ENCODE measurements around the gene ATXN1. TPM values are rescaled to one million over a fixed set of nuclear protein-coding genes. Genes with fewer than 3 reads are reported as not detected.
A peak's percentile ranks its signal among the peaks of the same experiment; 100 is the strongest.

ATXN1 gene
- total and polyA plus RNA-seq, 2 of the 8 experiments (the other 6 are each of a cell fraction or from before 2014, with no cell fraction given): 1.6 to 4.0 TPM

DNA sequence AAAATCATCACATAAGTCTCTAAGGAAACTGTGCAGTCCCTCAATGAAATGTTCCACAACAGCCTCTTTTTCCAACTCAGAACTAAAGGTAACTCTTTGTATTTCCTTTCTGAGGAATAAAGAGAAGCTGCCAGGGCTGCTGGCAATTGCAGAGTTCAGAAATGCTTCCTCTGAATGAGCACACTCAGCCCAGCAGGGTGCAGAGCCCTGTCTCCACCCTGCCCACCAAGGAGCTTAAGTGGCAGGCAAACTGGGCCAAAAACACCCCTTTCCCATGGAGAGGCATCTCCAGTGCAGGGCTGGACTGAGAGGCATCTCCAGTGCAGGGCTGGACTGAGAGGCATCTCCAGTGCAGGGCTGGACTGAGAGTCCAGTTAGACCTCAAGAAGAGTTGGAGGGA lies 267.5 kb downstream of the ATXN1 start:
- TF ChIP-seq, protein P1, sequence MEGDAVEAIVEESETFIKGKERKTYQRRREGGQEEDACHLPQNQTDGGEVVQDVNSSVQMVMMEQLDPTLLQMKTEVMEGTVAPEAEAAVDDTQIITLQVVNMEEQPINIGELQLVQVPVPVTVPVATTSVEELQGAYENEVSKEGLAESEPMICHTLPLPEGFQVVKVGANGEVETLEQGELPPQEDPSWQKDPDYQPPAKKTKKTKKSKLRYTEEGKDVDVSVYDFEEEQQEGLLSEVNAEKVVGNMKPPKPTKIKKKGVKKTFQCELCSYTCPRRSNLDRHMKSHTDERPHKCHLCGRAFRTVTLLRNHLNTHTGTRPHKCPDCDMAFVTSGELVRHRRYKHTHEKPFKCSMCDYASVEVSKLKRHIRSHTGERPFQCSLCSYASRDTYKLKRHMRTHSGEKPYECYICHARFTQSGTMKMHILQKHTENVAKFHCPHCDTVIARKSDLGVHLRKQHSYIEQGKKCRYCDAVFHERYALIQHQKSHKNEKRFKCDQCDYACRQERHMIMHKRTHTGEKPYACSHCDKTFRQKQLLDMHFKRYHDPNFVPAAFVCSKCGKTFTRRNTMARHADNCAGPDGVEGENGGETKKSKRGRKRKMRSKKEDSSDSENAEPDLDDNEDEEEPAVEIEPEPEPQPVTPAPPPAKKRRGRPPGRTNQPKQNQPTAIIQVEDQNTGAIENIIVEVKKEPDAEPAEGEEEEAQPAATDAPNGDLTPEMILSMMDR (IDR thresholded peaks at IDR 0.05; ENCODE audit: control extremely low read depth in 1 of 3, insufficient read depth in 1 of 3, low read depth in 1 of 3, low read length in 3 of 3): no peak
- TF ChIP-seq EGR1 (IDR thresholded peaks at IDR 0.05; ENCODE audit: borderline replicate concordance, low read depth, low read length) (no peak), NRF1 (IDR thresholded peaks at IDR 0.05; ENCODE audit: low read depth, low read length) (no peak), CEBPB (IDR thresholded peaks at IDR 0.05; ENCODE audit: low read depth, low read length) (no peak), ZNF274 (IDR thresholded peaks at IDR 0.05; ENCODE audit: borderline replicate concordance, extremely low read depth, low read length) (no peak), ASH2L (IDR thresholded peaks at IDR 0.05; ENCODE audit: low read length) (no peak), GABPA (IDR thresholded peaks at IDR 0.05; ENCODE audit: borderline replicate concordance, insufficient read depth, low read length) (no peak), SP2 (IDR thresholded peaks at IDR 0.05; ENCODE audit: low read length) (no peak), CBX5 (IDR thresholded peaks at IDR 0.05; ENCODE audit: low read depth, low read length) (no peak), BCL11A (IDR thresholded peaks at IDR 0.05; ENCODE audit: low read depth in 2 of 2, low read length in 2 of 2) (no peak)
- TF ChIP-seq, protein P2, sequence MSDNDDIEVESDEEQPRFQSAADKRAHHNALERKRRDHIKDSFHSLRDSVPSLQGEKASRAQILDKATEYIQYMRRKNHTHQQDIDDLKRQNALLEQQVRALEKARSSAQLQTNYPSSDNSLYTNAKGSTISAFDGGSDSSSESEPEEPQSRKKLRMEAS (IDR thresholded peaks at IDR 0.05): no peak
- TF ChIP-seq, protein P3, sequence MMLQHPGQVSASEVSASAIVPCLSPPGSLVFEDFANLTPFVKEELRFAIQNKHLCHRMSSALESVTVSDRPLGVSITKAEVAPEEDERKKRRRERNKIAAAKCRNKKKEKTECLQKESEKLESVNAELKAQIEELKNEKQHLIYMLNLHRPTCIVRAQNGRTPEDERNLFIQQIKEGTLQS (IDR thresholded peaks at IDR 0.05; ENCODE audit: insufficient read depth, low read depth, low read length): no peak
- no peak overlapping the region for H2BK12ac ChIP-seq (ENCODE audit: low read depth, low read length)
- H3K14ac ChIP-seq (ENCODE audit: insufficient read length): no peak overlapping the region
- H3K18ac ChIP-seq (ENCODE audit: extremely low read depth, low read length): no peak overlapping the region
- no peak overlapping the region for H3K4me3 ChIP-seq (ENCODE audit: extremely low read depth in 1 of 4, insufficient read depth in 2 of 4, low read depth in 3 of 4, low read length in 4 of 4)
- H3K79me2 ChIP-seq (ENCODE audit: control insufficient read depth in 1 of 2, insufficient read depth in 2 of 2, low read length in 2 of 2): no peaks in the 10 kb centered on the region
- H3K36me3 ChIP-seq (ENCODE audit: control insufficient read depth in 2 of 4, insufficient read depth in 4 of 4, low read length in 3 of 4): no peaks in the 10 kb centered on the region
- no peak overlapping the region for H3K4ac ChIP-seq (replicated peaks; ENCODE audit: insufficient read length, low read depth, low read length)
- H2BK20ac ChIP-seq (ENCODE audit: low read length): no peak overlapping the region
- H3K79me1 ChIP-seq (ENCODE audit: low read depth, low read length): no peaks in the 10 kb centered on the region
- no peak overlapping the region for H2BK5ac ChIP-seq (ENCODE audit: low read depth, low read length)
- no peak overlapping the region for H3K23ac ChIP-seq (ENCODE audit: insufficient read length)
- no peak overlapping the region for H3K4me2 ChIP-seq (ENCODE audit: insufficient read depth in 1 of 2, low read depth in 2 of 2, low read length in 2 of 2)
- H3K23me2 ChIP-seq (ENCODE audit: low read depth, low read length): no peaks in the 10 kb centered on the region
- no peak overlapping the region for H2BK120ac ChIP-seq (replicated peaks; ENCODE audit: low read depth, low read length)
- H2AFZ ChIP-seq (ENCODE audit: low read length): no peak overlapping the region
- no peak overlapping the region for H4K91ac ChIP-seq (replicated peaks; ENCODE audit: insufficient read length, low read length)
- no peak for FAIRE-seq
- no peaks in the 10 kb centered on the region for H4K20me1 ChIP-seq (replicated peaks in 1 of 2; ENCODE audit: control insufficient read depth in 1 of 2, insufficient read depth in 2 of 2, low read length in 2 of 2)
- H3K4me1 ChIP-seq (replicated peaks in 1 of 4; ENCODE audit: control insufficient read depth in 3 of 4, insufficient read depth in 4 of 4, low read length in 3 of 4): peaks cover 4 to 21% (median 9%) of the 10 kb centered on the region in 4 experiments
- H3K9ac ChIP-seq (replicated peaks in 1 of 4; ENCODE audit: extremely low read depth in 1 of 4, low read depth in 3 of 4, low read length in 3 of 4): no peak overlapping the region
- H3K56ac ChIP-seq (replicated peaks; ENCODE audit: insufficient read length, low read depth, low read length): no peak overlapping the region
- no peak overlapping the region for H3K27ac ChIP-seq (ENCODE audit: low read depth, low read length)
- H4K8ac ChIP-seq (ENCODE audit: extremely low read depth, insufficient read depth, low read length): 0 out of 2 replicates have a peak overlapping the region, but pooled peaks have one; percentile 18
- ChIA-PET POLR2A (ENCODE audit: partially characterized antibody) (no interaction called here), CTCF (ENCODE audit: partially characterized antibody) (interaction anchor here (1.2 to 2.9 kb wide), 2 partner anchors 19 to 116 kb away, joined by 3 to 20 read pairs; no protein-coding TSS in a partner anchor)
- no peak overlapping the region for H4K5ac ChIP-seq (ENCODE audit: insufficient read length, low read depth, low read length)
- DNase-seq (ENCODE audit: low read depth in 1 of 2, low spot score in 2 of 2): no peak
- no peaks in the 10 kb centered on the region for H3K27me3 ChIP-seq (replicated peaks in 1 of 4; ENCODE audit: control insufficient read depth in 3 of 4, extremely low read depth in 1 of 4, insufficient read depth in 3 of 4, low read length in 3 of 4)
- H3K9me3 ChIP-seq (ENCODE audit: insufficient read depth in 2 of 2, low read depth in 1 of 2, low read length in 1 of 2): 0 out of 4 replicates have a peak, but pooled peaks cover 0 to 2% of the 10 kb centered on the region in 2 experiments
- no peak overlapping the region for H2BK15ac ChIP-seq (ENCODE audit: low read length)
- H2AK5ac ChIP-seq (ENCODE audit: low read depth, low read length): no peak overlapping the region
